ENCODE results near the gene UBE2B.

The UBE2B gene

DNA sequence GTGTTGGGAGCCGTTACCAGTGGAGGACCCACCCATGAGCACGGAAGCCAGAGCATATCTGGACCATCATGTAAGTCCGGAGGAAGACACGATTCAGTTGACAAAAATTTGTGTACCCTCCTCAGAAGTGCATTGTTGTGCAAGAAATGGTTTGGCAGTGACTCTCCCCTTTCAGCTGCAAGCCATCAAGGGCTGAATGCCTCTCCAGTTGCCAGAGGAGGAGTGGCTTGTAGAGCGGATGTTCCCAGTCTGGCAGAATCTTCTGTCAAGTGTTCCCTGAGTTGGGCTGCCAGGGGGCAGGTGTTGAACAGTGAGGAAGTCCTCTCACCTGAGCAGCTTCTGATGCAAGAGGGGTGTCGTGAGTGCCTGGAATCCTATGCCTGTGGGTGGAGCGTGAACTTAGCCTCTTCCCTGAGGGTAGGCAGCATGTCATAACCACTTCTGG lies 67.9 kb downstream of the UBE2B start:
- DNase-seq (no peak), ATAC-seq (ENCODE audit: insufficient read depth, low read depth) (no peak)
- H3K36me3 ChIP-seq (ENCODE audit: insufficient read depth, low read length), result no peaks in the 10 kb centered on the region
- H3K9me3 ChIP-seq (ENCODE audit: insufficient read depth, low read length, severe bottlenecking), result no peaks in the 10 kb centered on the region
- no peak overlapping the region for H3K4me3 ChIP-seq (ENCODE audit: low read depth in 1 of 2, low read length in 2 of 2)
- TF ChIP-seq CTCF (IDR thresholded peaks at IDR 0.05; ENCODE audit: borderline replicate concordance, extremely low read depth, low read length, poor library complexity, severe bottlenecking), result no peak
- TF ChIP-seq EZH2 (IDR thresholded peaks at IDR 0.05; ENCODE audit: borderline replicate concordance, low read depth, low read length, severe bottlenecking), result no peak
- H3K4me2 ChIP-seq (ENCODE audit: insufficient read depth, low read length), result no peak overlapping the region
- no peaks in the 10 kb centered on the region for H3K27me3 ChIP-seq (ENCODE audit: insufficient read depth, low read length, poor library complexity)
- H3K79me2 ChIP-seq (ENCODE audit: insufficient read depth, low read length), result no peaks in the 10 kb centered on the region
- H3K9ac ChIP-seq (ENCODE audit: low read depth, low read length), result no peak overlapping the region
- H4K20me1 ChIP-seq (ENCODE audit: insufficient read depth, low read length), result no peaks in the 10 kb centered on the region
- H2AFZ ChIP-seq (ENCODE audit: low read depth, low read length), result no peak overlapping the region
- no peaks in the 10 kb centered on the region for H3K4me1 ChIP-seq (ENCODE audit: insufficient read depth, low read length)
- no peak overlapping the region for H3K27ac ChIP-seq (ENCODE audit: low read length)

- H3K9ac ChIP-seq (ENCODE audit: low read depth, low read length), result no peak overlapping the region
- H3K9me3 ChIP-seq (ENCODE audit: insufficient read depth, low read length, severe bottlenecking), result no peaks in the 10 kb centered on the region
- H3K4me1 ChIP-seq (ENCODE audit: insufficient read depth, low read length), result no peaks in the 10 kb centered on the region
- no peaks in the 10 kb centered on the region for H3K27me3 ChIP-seq (ENCODE audit: insufficient read depth, low read length, poor library complexity)
- no peak for TF ChIP-seq EZH2 (IDR thresholded peaks at IDR 0.05; ENCODE audit: borderline replicate concordance, low read depth, low read length, severe bottlenecking)
- no peak for TF ChIP-seq CTCF (IDR thresholded peaks at IDR 0.05; ENCODE audit: borderline replicate concordance, extremely low read depth, low read length, poor library complexity, severe bottlenecking)
- no peak overlapping the region for H3K4me3 ChIP-seq (ENCODE audit: low read depth in 1 of 2, low read length in 2 of 2)
- no peak overlapping the region for H3K4me2 ChIP-seq (ENCODE audit: insufficient read depth, low read length)
- H3K36me3 ChIP-seq (ENCODE audit: insufficient read depth, low read length), result no peaks in the 10 kb centered on the region
- ATAC-seq (ENCODE audit: insufficient read depth, low read depth) (no peak), DNase-seq (no peak)
- H4K20me1 ChIP-seq (ENCODE audit: insufficient read depth, low read length), result no peaks in the 10 kb centered on the region
- no peak overlapping the region for H2AFZ ChIP-seq (ENCODE audit: low read depth, low read length)
- H3K27ac ChIP-seq (ENCODE audit: low read length), result no peak overlapping the region
- H3K79me2 ChIP-seq (ENCODE audit: insufficient read depth, low read length), result no peaks in the 10 kb centered on the region
Measured at GRCh38 chr5:134440201-134440755, 68.9 kb downstream of the UBE2B start.

Data from DND-41 (cell line).